ENCODE data around the gene GTPBP8. TPM values are rescaled to one million over a fixed set of nuclear protein-coding genes. Genes with fewer than 3 reads are reported as not detected.

Gene GTPBP8
- total RNA-seq (2022; extraction: Qiagen RNA extraction; ENCODE audit: low read depth) = 9.7 to 16.9 TPM (median 15.3 TPM) in 5 replicates

GRCh38 chr3:112990672-112991602, at the start of gene GTPBP8:
Gene GTPBP8, plus strand, starts transcription at chr3:112990984. Its CDS starts 16 bp downstream, at chr3:112991000.

GRCh38 chr3:112974894-112975293, 15.9 kb upstream of the GTPBP8 start, which contains the start of gene CD200R1:
Gene CD200R1, minus strand, starts transcription at chr3:112975103. Its CDS starts 246 bp downstream, at chr3:112974857.

Other genes with a start within 250 kb of the GTPBP8 start
- not detected in 5 replicates for gene CD200R1L, start 144.1 kb upstream of the GTPBP8 start, total RNA-seq (2022; extraction: Qiagen RNA extraction; ENCODE audit: low read depth)
- gene CD200R1, start 15.9 kb upstream of the GTPBP8 start, total RNA-seq (2022; extraction: Qiagen RNA extraction; ENCODE audit: low read depth) = 0.06 to 0.07 TPM in 2 of 5 replicates, not detected in the others
- gene BOC, start 220.6 kb downstream of the GTPBP8 start, total RNA-seq (2022; extraction: Qiagen RNA extraction; ENCODE audit: low read depth) = 5.6 to 7.1 TPM (median 6.2 TPM) in 5 replicates

All from A549 treated with ZK216348 at 1 μM for 4 hours (cell line).